GM10847 (cell line): ENCODE data around the gene CHCHD1.

ENCODE experiments used
- POLR2A ChIP-seq: IDR thresholded peaks from 2 replicates; pipeline ENCODE4 v1.6.1; 2011; ENCODE audit not compliant: insufficient read length; ENCODE audit errors: extremely low read depth

Gene CHCHD1

GRCh38 chr10:73759512-73760115 is 22.2 kb upstream of the CHCHD1 start:
- TF ChIP-seq POLR2A: no peak

GRCh38 chr10:73761781-73762180 is 20.1 kb upstream of the CHCHD1 start:
- no peak for TF ChIP-seq POLR2A

- TF ChIP-seq POLR2A: no peak
These were observed 18.9 kb upstream of the CHCHD1 start for GRCh38 chr10:73762915-73763314.

- no peak for TF ChIP-seq POLR2A
These were observed 18.5 kb upstream of the CHCHD1 start for GRCh38 chr10:73763343-73763742.

GRCh38 chr10:73765066-73765465 is 16.8 kb upstream of the CHCHD1 start:
- no peak for TF ChIP-seq POLR2A

- TF ChIP-seq POLR2A: no peak
These were observed 13.0 kb upstream of the CHCHD1 start for GRCh38 chr10:73768881-73769280.

GRCh38 chr10:73769396-73769795 is 12.5 kb upstream of the CHCHD1 start:
- TF ChIP-seq POLR2A: no peak

- TF ChIP-seq POLR2A: no peak
These were observed 10.0 kb upstream of the CHCHD1 start for GRCh38 chr10:73771722-73772280.

GRCh38 chr10:73772281-73773151 is 9.3 kb upstream of the CHCHD1 start:
- TF ChIP-seq POLR2A: peak; percentile 54

GRCh38 chr10:73773152-73773879 is 8.5 kb upstream of the CHCHD1 start:
- no peak for TF ChIP-seq POLR2A

GRCh38 chr10:73774637-73775036 is 7.2 kb upstream of the CHCHD1 start:
- TF ChIP-seq POLR2A: no peak

- TF ChIP-seq POLR2A: no peak
These were observed 2.8 kb upstream of the CHCHD1 start for GRCh38 chr10:73779018-73779417.

GRCh38 chr10:73779539-73780197 is 2.2 kb upstream of the CHCHD1 start:
- TF ChIP-seq POLR2A: no peak

- no peak for TF ChIP-seq POLR2A
These were observed 1.5 kb upstream of the CHCHD1 start for GRCh38 chr10:73780301-73780700.

- no peak for TF ChIP-seq POLR2A
These were observed 882 bp upstream of the CHCHD1 start for GRCh38 chr10:73780966-73781365.
